Calu3 (cell line): ENCODE data around the gene RAB1B. TPM values are rescaled to one million over a fixed set of nuclear protein-coding genes. Genes with fewer than 3 reads are reported as not detected.

ENCODE experiments used
- BruUV-seq: library from RNA; stranded (reverse); fragments of 400-500 nt; replicated peaks from 2 replicates; lab custom pipeline; 2021; lab: Mats Ljungman, UMichigan
- CTCF ChIA-PET: fragments of 300-600 bp; sonication (Branson Sonifier 250); formaldehyde crosslinking; loops from one replicate; lab custom pipeline; 2022; ENCODE audit warnings: antibody characterized with exemption; lab: Charles Lee
- DNase-seq: peaks from one replicate; pipeline ENCODE4 v3.0.0; 2022
- H3K27ac Mint-ChIP-seq: one replicate; pipeline ENCODE4 v1.8.0; 2022; ENCODE audit warnings: mixed read lengths; ENCODE audit not compliant: unreplicated experiment
- H3K27me3 Mint-ChIP-seq: one replicate; pipeline ENCODE4 v1.8.0; 2022; ENCODE audit warnings: mixed read lengths; ENCODE audit not compliant: unreplicated experiment
- H3K36me3 Mint-ChIP-seq: one replicate; pipeline ENCODE4 v1.8.0; 2022; ENCODE audit warnings: mild to moderate bottlenecking, moderate library complexity, mixed read lengths; ENCODE audit not compliant: insufficient read depth, unreplicated experiment
- H3K4me1 Mint-ChIP-seq: one replicate; pipeline ENCODE4 v1.8.0; 2022; ENCODE audit warnings: mild to moderate bottlenecking, low read depth, mixed read lengths; ENCODE audit not compliant: unreplicated experiment
- H3K4me3 Mint-ChIP-seq: one replicate; pipeline ENCODE4 v1.8.0; 2022; ENCODE audit warnings: mild to moderate bottlenecking, low read depth, moderate library complexity, mixed read lengths; ENCODE audit not compliant: unreplicated experiment
- H3K9me3 Mint-ChIP-seq: one replicate; pipeline ENCODE4 v1.8.0; 2022; ENCODE audit warnings: low read depth, mixed read lengths; ENCODE audit not compliant: unreplicated experiment
- CTCF ChIP-seq: fragments of 200-600 bp; IDR thresholded peaks from one replicate; pipeline ENCODE4 v1.8.0; 2022; ENCODE audit warnings: antibody characterized with exemption; ENCODE audit not compliant: unreplicated experiment
- intact Hi-C: fragments of 100-400 bp; cut with micrococcal nuclease; formaldehyde crosslinking; loops from one replicate; pipeline ENCODE4 v1.10.0; 2022; ENCODE audit not compliant: unreplicated experiment
- total RNA-seq: library from RNA; stranded (reverse); gene quantifications from 2 replicates; pipeline ENCODE4 v1.2.3, GENCODE V29; 2022

The RAB1B gene
- total RNA-seq, 1 experiment from 2014 or later = 144 TPM

- Mint-ChIP-seq H3K4me1 (no peaks in the 10 kb centered on the region), H3K36me3 (no peaks in the 10 kb centered on the region)
- CTCF ChIA-PET = interaction anchor here (1.4 kb wide), 1 partner anchor 10 kb away, joined by 3 read pairs; no protein-coding TSS in a partner anchor
Observed at GRCh38 chr11:66321606-66322005, 53.2 kb downstream of the RAB1B start.

GRCh38 chr11:66322732-66323427, 54.4 kb downstream of the RAB1B start:
- Mint-ChIP-seq H3K4me1 (peaks cover 10% of the 10 kb centered on the region), H3K4me3 (no peak overlapping the region), H3K36me3 (no peaks in the 10 kb centered on the region), H3K27ac (no peak overlapping the region), H3K27me3 (peaks cover 42% of the 10 kb centered on the region), H3K9me3 (peaks cover 6% of the 10 kb centered on the region)
- TF ChIP-seq CTCF = no peak
- BruUV-seq = no TSS peak
- intact Hi-C loops = no loop called here
- no peak for DNase-seq
- CTCF ChIA-PET = interaction anchor here (1.4 kb wide), 1 partner anchor 11 kb away, joined by 3 read pairs; no protein-coding TSS in a partner anchor

More at GRCh38 chr11:66321606-66322005, 53.2 kb downstream of the RAB1B start:
- no peak for DNase-seq
- no peak for TF ChIP-seq CTCF
- Mint-ChIP-seq H3K9me3 (peaks cover 6% of the 10 kb centered on the region), H3K27ac (no peak overlapping the region), H3K27me3 (peaks cover 42% of the 10 kb centered on the region), H3K4me3 (no peak overlapping the region)
- no TSS peak for BruUV-seq
- intact Hi-C loops = no loop called here

GRCh38 chr11:66323684-66324083, 55.2 kb downstream of the RAB1B start:
- Mint-ChIP-seq H3K27me3 (peaks cover 37% of the 10 kb centered on the region), H3K4me3 (no peak overlapping the region), H3K27ac (no peak overlapping the region), H3K36me3 (peaks cover 4% of the 10 kb centered on the region), H3K4me1 (peaks cover 17% of the 10 kb centered on the region), H3K9me3 (peaks cover 6% of the 10 kb centered on the region)
- intact Hi-C loops = no loop called here
- CTCF ChIA-PET = no interaction called here
- DNase-seq = no peak
- TF ChIP-seq CTCF = no peak
- no TSS peak for BruUV-seq

GRCh38 chr11:66324664-66325063, 56.2 kb downstream of the RAB1B start:
- H3K4me1 Mint-ChIP-seq = peaks cover 18% of the 10 kb centered on the region
- DNase-seq = no peak
- no peak overlapping the region for H3K4me3 Mint-ChIP-seq
- no peaks in the 10 kb centered on the region for H3K9me3 Mint-ChIP-seq
- CTCF ChIA-PET = interaction anchor here (1.5 kb wide), 1 partner anchor 12 kb away, joined by 4 read pairs; no protein-coding TSS in a partner anchor
- no peak for TF ChIP-seq CTCF
- peaks cover 4% of the 10 kb centered on the region for H3K36me3 Mint-ChIP-seq
- intact Hi-C loops = no loop called here
- BruUV-seq = no TSS peak
- no peak overlapping the region for H3K27ac Mint-ChIP-seq
- peaks cover 27% of the 10 kb centered on the region for H3K27me3 Mint-ChIP-seq
